Uterus (tissue), 4 donors: ENCODE data around the gene MACROH2A1. TPM values are rescaled to one million over a fixed set of nuclear protein-coding genes. Genes with fewer than 3 reads are reported as not detected.

Experiments used
- DNase-seq, 2 donors: peaks; one replicate each; pipeline ENCODE4 v3.0.0-alpha.2; 2019 to 2020
- H3K27ac ChIP-seq, 2 donors: fragments of 200-600 bp; sonication (generic); 1 replicate in 1 of 2; 2 replicates in 1 of 2; pipeline ENCODE4 v1.5.1; 2016 to 2018
- H3K27me3 ChIP-seq, 2 donors: fragments of 200-600 bp; sonication (generic); one replicate each; pipeline ENCODE4 v1.5.1; 2018 to 2019; ENCODE audit warnings: control low read depth in 1 of 2
- H3K36me3 ChIP-seq, 2 donors: fragments of 200-600 bp; sonication (generic); one replicate each; pipeline ENCODE4 v1.5.1; 2019; ENCODE audit warnings: control low read depth in 1 of 2
- H3K4me1 ChIP-seq, 2 donors: fragments of 200-600 bp; sonication (generic); one replicate each; pipeline ENCODE4 v1.5.1; 2018 to 2019; ENCODE audit warnings: control low read depth in 1 of 2
- H3K4me3 ChIP-seq, 2 donors: fragments of 200-600 bp; sonication (generic); 1 replicate in 1 of 2; 2 replicates in 1 of 2; pipeline ENCODE4 v1.5.1; 2018 to 2019; ENCODE audit warnings: mild to moderate bottlenecking in 1 of 2
- H3K9me3 ChIP-seq, 2 donors: fragments of 200-600 bp; sonication (generic); one replicate each; pipeline ENCODE4 v1.5.1; 2019; ENCODE audit warnings: control low read depth in 1 of 2
- CTCF ChIP-seq, 4 experiments: fragments of 200-600 bp in 2 of 4; fragments of 450-650 bp in 2 of 4; sonication (generic) in 2 of 4; IDR thresholded peaks; one replicate each; pipeline ENCODE4 v1.5.1; 2016 to 2019; ENCODE audit warnings: antibody characterized with exemption in 4 of 4, mild to moderate bottlenecking in 2 of 4, moderate library complexity in 1 of 4
- POLR2A ChIP-seq, 2 donors: fragments of 450-650 bp; IDR thresholded peaks; one replicate each; pipeline ENCODE4 v1.6.1; 2016; ENCODE audit warnings: antibody characterized with exemption in 2 of 2, mild to moderate bottlenecking in 1 of 2, moderate library complexity in 1 of 2
- intact Hi-C: fragments of 100-400 bp; cut with DNase I; formaldehyde crosslinking; loops from one replicate; pipeline ENCODE4 v1.15.1; 2023; ENCODE audit warnings: low total_unique reads
- total RNA-seq, 4 donors: library from RNA; depleted of rRNA in 3 of 4; stranded (reverse); fragments of >200 nt in 3 of 4; gene quantifications; one replicate each; pipeline versions ENCODE4 v1.1.0 to v1.2.4, GENCODE V29; 2014 to 2023
- donor health status: DM: yes; HTN: yes; CAD: no.

The MACROH2A1 gene
- total RNA-seq, 4 donors from 2014 or later, result 121 to 200 (median 141) TPM

- Histone ChIP-seq H3K27ac (peak overlapping the region; percentile 4 to 51), H3K4me1 (peaks cover 4 to 10% of the 10 kb centered on the region in 2 donors), H3K9me3 (no peaks in the 10 kb centered on the region), H3K36me3 (no peaks in the 10 kb centered on the region), H3K4me3 (no peak overlapping the region), H3K27me3 (no peaks in the 10 kb centered on the region)
- no peak for DNase-seq
- intact Hi-C loops, result no loop called here
- TF ChIP-seq POLR2A (IDR thresholded peaks at IDR 0.05), result no peak
- TF ChIP-seq CTCF (IDR thresholded peaks at IDR 0.05), result no peak
Measured at GRCh38 chr5:135377751-135378680, 21.0 kb downstream of the MACROH2A1 start.

- no peak overlapping the region for H3K4me3 ChIP-seq
- H3K9me3 ChIP-seq, result no peaks in the 10 kb centered on the region
- peak overlapping the region in 1 of 2 donors; percentile 51 for H3K27ac ChIP-seq
- peaks cover 4 to 10% of the 10 kb centered on the region in 2 donors for H3K4me1 ChIP-seq
- H3K36me3 ChIP-seq, result no peaks in the 10 kb centered on the region
- TF ChIP-seq POLR2A (IDR thresholded peaks at IDR 0.05) (no peak), CTCF (IDR thresholded peaks at IDR 0.05) (no peak)
- DNase-seq, result no peak
- intact Hi-C loops, result no loop called here
- no peaks in the 10 kb centered on the region for H3K27me3 ChIP-seq
Measured at GRCh38 chr5:135376961-135377624, 21.9 kb downstream of the MACROH2A1 start.

DNA sequence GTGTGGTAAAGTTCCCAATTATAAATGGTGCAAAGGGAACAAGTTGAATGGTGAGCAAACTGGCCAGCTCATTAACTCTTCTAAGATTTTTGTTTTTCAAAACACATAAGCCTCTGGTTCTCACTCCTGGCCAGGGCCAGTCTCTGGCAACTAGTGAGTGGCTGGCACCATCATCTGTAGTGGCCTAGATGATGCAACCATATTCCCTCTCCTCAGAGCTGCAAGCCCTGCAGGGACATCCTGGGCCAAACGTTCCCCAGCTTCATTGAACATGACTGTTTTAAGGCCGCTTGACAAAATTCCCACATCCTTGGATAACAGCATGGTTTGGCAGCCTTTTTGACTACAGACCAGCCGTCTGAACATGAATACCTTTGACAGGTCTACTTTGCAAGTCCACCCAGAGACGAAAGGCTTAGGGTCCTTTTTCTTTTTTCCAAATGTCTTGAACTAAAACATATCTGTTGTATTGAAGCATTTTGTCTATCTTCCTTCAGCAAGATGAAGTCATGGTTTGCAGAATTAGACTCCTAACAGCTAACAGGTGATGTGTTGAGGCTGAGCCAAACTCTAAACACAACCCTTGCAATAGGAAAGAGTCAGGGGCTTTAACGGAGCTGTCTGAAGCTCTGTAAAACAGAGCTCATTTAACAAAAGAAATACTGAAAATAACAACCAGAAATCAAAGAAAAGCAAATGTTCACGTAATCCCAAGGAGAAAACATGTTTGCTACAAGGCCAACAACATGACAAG lies 23.8 kb downstream of the MACROH2A1 start:
- peaks cover 4 to 7% of the 10 kb centered on the region in 2 donors for H3K4me1 ChIP-seq
- DNase-seq, result no peak
- H3K27ac ChIP-seq, result no peak overlapping the region
- no peaks in the 10 kb centered on the region for H3K36me3 ChIP-seq
- H3K27me3 ChIP-seq, result no peaks in the 10 kb centered on the region
- TF ChIP-seq CTCF (IDR thresholded peaks at IDR 0.05) (no peak), POLR2A (IDR thresholded peaks at IDR 0.05) (no peak)
- no peaks in the 10 kb centered on the region for H3K9me3 ChIP-seq
- intact Hi-C loops, result no loop called here
- H3K4me3 ChIP-seq, result no peak overlapping the region

DNA sequence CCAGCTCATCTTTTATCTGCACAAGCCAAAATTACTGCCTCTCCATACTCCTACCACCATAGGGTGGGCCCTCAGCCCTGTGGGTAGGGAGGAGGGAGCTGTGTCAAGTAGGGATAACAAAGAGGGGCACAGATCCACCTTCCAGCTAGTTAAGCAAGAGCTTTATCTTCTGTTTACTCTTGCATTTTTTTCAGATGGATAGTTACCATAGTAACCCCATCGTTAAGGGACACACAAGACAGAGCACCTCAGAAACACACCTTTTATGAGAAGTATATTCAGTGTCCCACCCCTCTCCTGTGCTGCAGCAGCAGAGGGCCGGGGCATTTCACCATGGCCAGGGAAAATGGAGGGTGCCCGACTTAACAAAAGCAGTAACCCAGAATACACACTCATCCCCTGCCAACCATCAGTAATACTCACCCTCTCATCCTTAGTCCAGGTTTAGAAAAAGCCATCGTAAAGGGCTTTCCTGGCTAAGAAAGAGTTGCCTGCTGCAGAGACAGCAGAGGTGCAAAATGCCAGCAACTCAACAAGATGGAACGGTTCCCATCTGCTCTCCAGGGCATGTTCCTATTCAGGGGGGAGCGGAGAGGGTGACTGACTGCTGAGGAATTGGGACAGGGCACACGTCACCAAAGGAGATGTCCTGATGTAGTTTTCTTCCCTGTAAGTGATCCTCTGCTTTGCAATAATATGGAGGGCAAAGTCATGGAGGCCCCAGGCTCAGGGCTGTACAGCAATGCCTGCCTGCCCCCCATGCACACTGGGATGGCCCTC lies 25.1 kb downstream of the MACROH2A1 start:
- peaks cover 4% of the 10 kb centered on the region in 2 donors for H3K4me1 ChIP-seq
- no peak overlapping the region for H3K4me3 ChIP-seq
- TF ChIP-seq POLR2A (IDR thresholded peaks at IDR 0.05), result no peak
- TF ChIP-seq CTCF (IDR thresholded peaks at IDR 0.05), result no peak
- H3K27ac ChIP-seq, result no peak overlapping the region
- H3K36me3 ChIP-seq, result no peaks in the 10 kb centered on the region
- intact Hi-C loops, result no loop called here
- no peak for DNase-seq
- H3K9me3 ChIP-seq, result no peaks in the 10 kb centered on the region
- H3K27me3 ChIP-seq, result no peaks in the 10 kb centered on the region
